ENCODE data around the gene CYP39A1. TPM values are rescaled to one million over a fixed set of nuclear protein-coding genes. Genes with fewer than 3 reads are reported as not detected.
A peak's percentile ranks its signal among the peaks of the same experiment; 100 is the strongest.

Gene CYP39A1
- total and polyA plus RNA-seq, 3 donors from 2014 or later: 6.5 to 14.1 (median 13.5) TPM

GRCh38 chr6:46626228-46626909, 26.2 kb downstream of the CYP39A1 start:
- Histone ChIP-seq H3K27me3 (no peaks in the 10 kb centered on the region), H3K27ac (no peak overlapping the region), H3K9me3 (no peaks in the 10 kb centered on the region), H3K4me3 (no peak overlapping the region), H3K4me1 (peaks cover 12% of the 10 kb centered on the region), H3K36me3 (ENCODE audit: low read depth, missing control alignments) (no peaks in the 10 kb centered on the region)
- intact Hi-C loops (cut with DNase I; ENCODE audit: low total_unique reads): loop anchor here (10.0 kb wide), 1 partner anchor 212 kb away; no protein-coding TSS in a partner anchor
- no peak for DNase-seq
- WGBS, 2 donors: 29 to 33% methylated on average over 3 of the region's 3 CpGs
- TF ChIP-seq POLR2A (IDR thresholded peaks at IDR 0.05) (no peak), CTCF (IDR thresholded peaks at IDR 0.05) (peak; percentile 52 to 58 (median 53))

DNA sequence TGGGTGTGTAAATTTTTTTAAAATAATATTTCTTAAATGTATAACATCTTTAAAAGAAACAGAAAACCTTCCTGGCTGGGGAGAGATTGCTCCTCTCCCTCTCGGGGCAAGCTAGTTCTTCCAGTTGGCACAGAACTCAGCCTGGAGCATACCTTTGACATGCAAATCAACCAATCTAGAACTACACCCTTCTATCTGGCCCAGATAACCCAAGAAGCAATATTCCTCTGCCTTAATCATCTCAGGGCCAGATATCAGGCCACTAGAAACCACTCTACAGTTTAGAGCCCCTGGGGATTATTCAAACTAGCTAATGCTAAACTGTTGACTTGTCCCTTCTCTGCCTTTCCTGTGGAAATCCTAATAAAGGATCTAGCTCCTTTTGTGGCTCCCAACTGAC, 33.9 kb downstream of the CYP39A1 start:
- H3K36me3 ChIP-seq (ENCODE audit: low read depth, missing control alignments): no peaks in the 10 kb centered on the region
- intact Hi-C loops (cut with DNase I; ENCODE audit: low total_unique reads): no loop called here
- H3K27ac ChIP-seq: no peak overlapping the region
- WGBS, 2 donors: 90 to 100% methylated on average over 1 of the region's 1 CpG
- DNase-seq: no peak
- H3K4me3 ChIP-seq: no peak overlapping the region
- TF ChIP-seq CTCF (IDR thresholded peaks at IDR 0.05) (no peak), POLR2A (IDR thresholded peaks at IDR 0.05) (no peak)
- no peaks in the 10 kb centered on the region for H3K9me3 ChIP-seq
- H3K27me3 ChIP-seq: no peaks in the 10 kb centered on the region
- H3K4me1 ChIP-seq: no peaks in the 10 kb centered on the region

DNA sequence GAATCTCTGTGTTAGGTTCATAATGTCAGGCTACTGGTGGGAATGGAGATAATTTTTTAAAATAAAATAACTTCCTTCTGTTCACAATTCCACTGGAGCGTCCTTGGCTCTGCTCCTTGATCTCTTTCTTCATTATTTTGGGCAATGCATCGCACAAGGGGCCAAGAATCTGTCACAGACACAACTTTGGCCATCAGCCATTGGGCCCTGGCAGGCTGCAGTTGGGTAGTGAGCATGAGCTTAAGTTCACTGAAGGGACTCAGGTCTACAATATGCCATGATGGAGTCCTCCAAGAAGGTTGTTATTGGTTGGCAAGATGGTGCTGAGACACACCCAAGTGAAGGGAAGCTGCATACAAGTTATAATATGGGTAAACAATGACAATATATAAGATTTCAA, 40.0 kb downstream of the CYP39A1 start:
- no peaks in the 10 kb centered on the region for H3K4me1 ChIP-seq
- intact Hi-C loops (cut with DNase I; ENCODE audit: low total_unique reads): no loop called here
- no peaks in the 10 kb centered on the region for H3K36me3 ChIP-seq (ENCODE audit: low read depth, missing control alignments)
- no peak for DNase-seq
- H3K4me3 ChIP-seq: no peak overlapping the region
- no peak for TF ChIP-seq CTCF (IDR thresholded peaks at IDR 0.05)
- TF ChIP-seq POLR2A (IDR thresholded peaks at IDR 0.05): no peak
- no peaks in the 10 kb centered on the region for H3K27me3 ChIP-seq
- H3K27ac ChIP-seq: no peak overlapping the region
- H3K9me3 ChIP-seq: no peaks in the 10 kb centered on the region
- WGBS, 2 donors: 69 to 91% methylated on average over 2 of the region's 2 CpGs

GRCh38 chr6:46610862-46611553, 41.6 kb downstream of the CYP39A1 start:
- WGBS, 2 donors: 67 to 72% methylated on average over 3 of the region's 3 CpGs
- TF ChIP-seq POLR2A (IDR thresholded peaks at IDR 0.05) (no peak), CTCF (IDR thresholded peaks at IDR 0.05) (no peak)
- no peaks in the 10 kb centered on the region for H3K27me3 ChIP-seq
- DNase-seq: no peak
- no peaks in the 10 kb centered on the region for H3K9me3 ChIP-seq
- no peaks in the 10 kb centered on the region for H3K4me1 ChIP-seq
- intact Hi-C loops (cut with DNase I; ENCODE audit: low total_unique reads): no loop called here
- H3K27ac ChIP-seq: no peak overlapping the region
- no peak overlapping the region for H3K4me3 ChIP-seq
- no peaks in the 10 kb centered on the region for H3K36me3 ChIP-seq (ENCODE audit: low read depth, missing control alignments)
